HCT116 (cell line): ENCODE data around the gene UBE2E3. TPM values are rescaled to one million over a fixed set of nuclear protein-coding genes. Genes with fewer than 3 reads are reported as not detected.
"Not testable (repeated sequence)": the region's sequence is repeated elsewhere in the genome, so short reads cannot be mapped to it uniquely, and the experiment has no call there.

ENCODE experiments used
- ATAC-seq: fragments of 200-7000 bp; cut with Tn5 transposase; 2 replicates; pipeline ENCODE4 v1.9.1; 2020; ENCODE audit warnings: mild to moderate bottlenecking, moderate library complexity
- BruUV-seq: library from RNA; stranded (reverse); fragments of 400-500 nt; replicated peaks from 2 replicates; lab custom pipeline; 2021; lab: Mats Ljungman, UMichigan
- CTCF ChIA-PET: fragments of 300-600 bp; sonication (Branson Sonifier 250); formaldehyde crosslinking; loops from one replicate; lab custom pipeline; 2021; ENCODE audit warnings: antibody characterized with exemption; lab: Charles Lee
- POLR2A ChIA-PET: fragments of 300-600, 350-600 bp; sonication (Branson Sonifier 250); formaldehyde crosslinking; loops from one replicate; lab custom pipeline; 2021; ENCODE audit warnings: antibody characterized with exemption; lab: Charles Lee
- RAD21 ChIA-PET, 2 experiments: fragments of 300-600 bp; sonication (Branson Sonifier 250); formaldehyde crosslinking; loops; one replicate each; lab custom pipeline; 2023; ENCODE audit warnings: low total read pairs in 2 of 2; ENCODE audit not compliant: uncharacterized antibody in 2 of 2, unreplicated experiment in 2 of 2, low non-redundant PET in 1 of 2; lab: Charles Lee
- DNase-seq: peaks from one replicate; pipeline ENCODE4 v3.0.0-alpha.2; 2010; ENCODE audit warnings: low read depth, low spot score
- H2AFZ ChIP-seq: fragments of 200-600 bp; shearing (Covaris generic), sonication (generic); 2 replicates; pipeline ENCODE4 v1.6.1; 2017; ENCODE audit warnings: low read depth, mixed run types, mixed read lengths, antibody characterized with exemption, low read length; ENCODE audit not compliant: poor library complexity, severe bottlenecking
- H3K27ac ChIP-seq: 2 replicates; pipeline ENCODE4 v1.5.1; 2012; ENCODE audit warnings: low read depth, low read length
- H3K27me3 ChIP-seq: fragments of 200-600 bp; sonication (generic); 2 replicates; pipeline ENCODE4 v1.6.1; 2016; ENCODE audit warnings: mixed run types, low read length, mixed read lengths; ENCODE audit not compliant: insufficient read depth
- H3K36me3 ChIP-seq, 2 experiments: fragments of 200-500 bp in 1 of 2; fragments of 200-600 bp in 1 of 2; sonication (Bioruptor generic) in 1 of 2; sonication (generic) in 1 of 2; 2 replicates each; pipeline versions ENCODE4 v1.5.1 to v1.6.1; 2014 to 2016; ENCODE audit warnings: low read length in 2 of 2, inconsistent platforms in 1 of 2, mixed read lengths in 1 of 2, mixed run types in 1 of 2; ENCODE audit not compliant: insufficient read depth in 2 of 2, control insufficient read depth in 1 of 2
- H3K4me1 ChIP-seq, 2 experiments: fragments of 200-600 bp in 1 of 2; sonication (generic) in 1 of 2; 2 replicates each; pipeline versions ENCODE4 v1.5.1 to v1.6.1; 2012 to 2017; ENCODE audit warnings: low read length in 2 of 2, inconsistent platforms in 1 of 2, mild to moderate bottlenecking in 1 of 2, mixed read lengths in 1 of 2, mixed run types in 1 of 2, moderate library complexity in 1 of 2; ENCODE audit not compliant: insufficient read depth in 2 of 2, control insufficient read depth in 1 of 2
- H3K4me2 ChIP-seq: fragments of 200-600 bp; sonication (generic); 2 replicates; pipeline ENCODE4 v1.6.1; 2017; ENCODE audit warnings: mixed run types, low read length, mixed read lengths
- H3K4me3 ChIP-seq, 2 experiments: fragments of 200-600 bp in 1 of 2; sonication (generic) in 1 of 2; replicated peaks in 1 of 2; 2 replicates each; pipeline ENCODE4 v1.5.1; 2011 to 2016; ENCODE audit warnings: low read length in 2 of 2, control low read depth in 1 of 2, low read depth in 1 of 2, mild to moderate bottlenecking in 1 of 2, mixed read lengths in 1 of 2, mixed run types in 1 of 2
- H3K79me2 ChIP-seq: fragments of 200-600 bp; sonication (generic); 2 replicates; pipeline ENCODE4 v1.6.1; 2017; ENCODE audit warnings: mild to moderate bottlenecking, mixed run types, low read length, moderate library complexity, mixed read lengths; ENCODE audit not compliant: insufficient read depth
- H3K9ac ChIP-seq: fragments of 200-600 bp; sonication (generic); 2 replicates; pipeline ENCODE4 v1.6.1; 2016; ENCODE audit warnings: low read length, mixed read lengths
- H3K9me2 ChIP-seq: fragments of 200-600 bp; sonication (generic), shearing (Covaris generic); 2 replicates; pipeline ENCODE4 v1.6.1; 2017; ENCODE audit warnings: mixed run types, mild to moderate bottlenecking, moderate library complexity; ENCODE audit not compliant: insufficient read depth
- H3K9me3 ChIP-seq, 2 experiments: fragments of 200-500 bp in 1 of 2; fragments of 200-600 bp in 1 of 2; sonication (Bioruptor generic) in 1 of 2; sonication (generic) in 1 of 2; 2 replicates each; pipeline ENCODE4 v1.6.1; 2014 to 2017; ENCODE audit warnings: low read length in 2 of 2, mixed read lengths in 2 of 2, inconsistent platforms in 1 of 2, low read depth in 1 of 2, mild to moderate bottlenecking in 1 of 2, mixed run types in 1 of 2, moderate library complexity in 1 of 2; ENCODE audit not compliant: control insufficient read depth in 1 of 2, insufficient read depth in 1 of 2
- H4K20me1 ChIP-seq: fragments of 200-600 bp; sonication (generic), shearing (Covaris generic); 2 replicates; pipeline ENCODE4 v1.6.1; 2017; ENCODE audit warnings: mixed run types, mild to moderate bottlenecking, moderate library complexity; ENCODE audit not compliant: insufficient read depth
- ELF1 ChIP-seq: IDR thresholded peaks from 2 replicates; pipeline ENCODE4 v1.6.1; 2012; ENCODE audit warnings: low read depth, borderline replicate concordance
- POLR2AphosphoS5 ChIP-seq: IDR thresholded peaks from 2 replicates; pipeline ENCODE4 v1.6.1; 2011; ENCODE audit warnings: mild to moderate bottlenecking, low read depth, low read length, moderate library complexity
- YY1 ChIP-seq: IDR thresholded peaks from 2 replicates; pipeline ENCODE4 v1.6.1; 2011; ENCODE audit warnings: low read length, low read depth, moderate library complexity, mild to moderate bottlenecking; ENCODE audit not compliant: insufficient replicate concordance; ENCODE audit errors: extremely low read depth
- ZFX ChIP-seq: fragments of 450-650 bp; IDR thresholded peaks from 2 replicates; pipeline ENCODE4 v1.6.1; 2017
- intact Hi-C: fragments of 100-400 bp; cut with micrococcal nuclease; formaldehyde crosslinking; loops from 2 replicates; pipeline ENCODE4 v1.10.0; 2022
- total RNA-seq: library from RNA; stranded (reverse); gene quantifications from one replicate; pipeline ENCODE4 v1.2.1, GENCODE V29; 2021; ENCODE audit not compliant: unreplicated experiment
- TF ChIP-seq, protein P1 (sequence below): IDR thresholded peaks from 2 replicates; pipeline ENCODE4 v1.6.1; 2012

UBE2E3 gene
- total RNA-seq, 1 experiment from 2014 or later = 64.2 TPM

DNA sequence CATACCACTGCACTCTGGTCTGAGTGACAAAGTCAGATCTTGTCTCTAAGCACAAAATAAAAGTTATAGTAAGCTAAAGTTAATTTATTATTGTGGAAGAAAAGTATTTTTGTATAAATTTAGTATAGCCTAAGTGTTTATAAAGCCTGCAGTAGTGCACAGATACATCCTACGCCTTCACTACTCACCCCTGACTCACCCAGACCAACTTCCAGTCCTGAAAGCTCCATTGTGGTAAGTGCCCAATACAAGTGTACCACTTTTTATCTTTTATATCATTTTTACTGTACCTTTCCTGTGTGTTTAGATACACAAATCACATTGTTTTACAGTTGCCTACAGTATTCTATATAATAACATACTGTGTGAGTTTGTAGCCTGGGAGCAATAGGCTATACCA is 57.5 kb downstream of the UBE2E3 start (continued):
- TF ChIP-seq, protein P1, sequence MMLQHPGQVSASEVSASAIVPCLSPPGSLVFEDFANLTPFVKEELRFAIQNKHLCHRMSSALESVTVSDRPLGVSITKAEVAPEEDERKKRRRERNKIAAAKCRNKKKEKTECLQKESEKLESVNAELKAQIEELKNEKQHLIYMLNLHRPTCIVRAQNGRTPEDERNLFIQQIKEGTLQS = no peak

DNA sequence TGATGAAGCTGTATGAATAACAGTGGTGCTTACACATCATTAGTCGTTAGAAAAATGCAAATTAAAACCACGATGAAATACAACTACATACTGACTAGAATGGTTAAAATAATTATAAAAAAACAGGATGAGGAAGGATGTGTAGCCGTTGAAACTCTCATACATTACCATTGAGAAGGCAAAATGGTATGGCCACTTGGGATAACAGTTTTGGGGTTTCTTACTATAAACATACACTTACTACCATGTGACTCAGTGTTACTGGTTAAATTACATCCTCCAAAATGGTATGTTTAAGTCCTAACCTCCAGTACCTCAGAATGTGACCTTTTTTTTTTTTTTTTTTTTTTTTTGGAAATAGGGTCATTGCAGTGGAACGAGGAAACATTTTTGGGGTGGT is 58.4 kb downstream of the UBE2E3 start:
- Histone ChIP-seq H3K4me2 (no peak overlapping the region), H3K4me3 (no peak overlapping the region), H3K9me3 (no peaks in the 10 kb centered on the region), H3K27ac (no peak overlapping the region), H3K4me1 (peaks cover 0 to 6% of the 10 kb centered on the region in 2 experiments; a peak in 2 of 4 replicates), H3K36me3 (no peaks in the 10 kb centered on the region), H4K20me1 (no peaks in the 10 kb centered on the region), H3K79me2 (peaks cover 63% of the 10 kb centered on the region), H2AFZ (no peak overlapping the region), H3K9ac (no peak overlapping the region), H3K27me3 (no peaks in the 10 kb centered on the region), H3K9me2 (no peaks in the 10 kb centered on the region)
- no peak for ATAC-seq
- ChIA-PET RAD21 (no interaction called here), POLR2A (no interaction called here), CTCF (no interaction called here)
- intact Hi-C loops = no loop called here
- no TSS peak for BruUV-seq
- TF ChIP-seq ZFX (no peak), YY1 (no peak), POLR2AphosphoS5 (no peak), ELF1 (no peak)
- DNase-seq = no peak

DNA sequence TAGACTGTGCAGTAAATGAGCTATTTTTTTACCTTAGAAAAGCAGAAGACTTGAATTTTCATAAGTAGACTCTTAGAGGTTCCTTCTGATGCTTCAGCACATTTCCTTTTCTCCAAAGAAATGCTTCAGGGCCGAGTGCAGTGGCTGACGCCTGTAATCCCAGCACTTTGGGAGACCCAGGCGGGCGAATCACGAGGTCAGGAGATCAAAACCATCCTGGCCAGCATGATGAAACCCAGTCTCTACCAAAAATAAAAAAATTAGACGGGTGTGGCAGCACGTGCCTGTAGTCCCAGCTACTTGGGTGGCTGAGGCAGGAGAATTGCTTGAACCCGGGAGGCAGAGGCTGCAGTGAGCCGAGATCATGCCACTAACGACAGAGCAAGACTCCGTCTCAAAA is 60.4 kb downstream of the UBE2E3 start:
- RAD21 ChIA-PET, H3K9ac ChIP-seq, H2AFZ ChIP-seq, H3K4me3 ChIP-seq, intact Hi-C loops, H3K36me3 ChIP-seq, H3K4me1 ChIP-seq, ATAC-seq, H3K27ac ChIP-seq, H3K9me2 ChIP-seq, BruUV-seq, DNase-seq, H3K9me3 ChIP-seq, POLR2A ChIA-PET, H3K4me2 ChIP-seq, H3K27me3 ChIP-seq, CTCF ChIA-PET, H4K20me1 ChIP-seq: not testable (repeated sequence)
- peaks cover 60% of the 10 kb centered on the region for H3K79me2 ChIP-seq
